ACC112 (cell line): ENCODE data around the gene IRF2BP2.

ENCODE experiments used
- H2AFZ ChIP-seq: fragments of 200-600 bp; sonication (generic); one replicate; pipeline ENCODE4 v1.6.0; 2017; ENCODE audit warnings: antibody characterized with exemption, low read length; ENCODE audit not compliant: unreplicated experiment
- H3K27ac ChIP-seq: fragments of 200-600 bp; sonication (generic); 2 replicates; pipeline ENCODE4 v1.5.1; 2014; ENCODE audit warnings: low read depth, mild to moderate bottlenecking, antibody characterized with exemption, low read length, moderate library complexity
- H3K27me3 ChIP-seq: fragments of 200-600 bp; sonication (generic); 2 replicates; pipeline ENCODE4 v1.6.1; 2014; ENCODE audit warnings: mild to moderate bottlenecking, antibody characterized with exemption, low read length, moderate library complexity, mixed read lengths; ENCODE audit not compliant: insufficient read depth
- H3K36me3 ChIP-seq: fragments of 200-600 bp; sonication (generic); 2 replicates; pipeline ENCODE4 v1.6.1; 2016; ENCODE audit warnings: mild to moderate bottlenecking, antibody characterized with exemption, low read length, moderate library complexity, mixed read lengths; ENCODE audit not compliant: insufficient read depth
- H3K4me1 ChIP-seq: fragments of 200-600 bp; sonication (generic); one replicate; pipeline ENCODE4 v1.6.1; 2016; ENCODE audit warnings: low read length, mixed read lengths; ENCODE audit not compliant: insufficient read depth, unreplicated experiment, control insufficient read depth
- H3K4me3 ChIP-seq: fragments of 200-600 bp; sonication (generic); 2 replicates; pipeline ENCODE4 v1.5.1; 2014; ENCODE audit warnings: mild to moderate bottlenecking, low read depth, low read length
- H3K79me2 ChIP-seq: fragments of 200-600 bp; sonication (generic); one replicate; pipeline ENCODE4 v1.6.0; 2016; ENCODE audit warnings: low read length; ENCODE audit not compliant: control insufficient read depth, unreplicated experiment, insufficient read depth

IRF2BP2 gene

DNA sequence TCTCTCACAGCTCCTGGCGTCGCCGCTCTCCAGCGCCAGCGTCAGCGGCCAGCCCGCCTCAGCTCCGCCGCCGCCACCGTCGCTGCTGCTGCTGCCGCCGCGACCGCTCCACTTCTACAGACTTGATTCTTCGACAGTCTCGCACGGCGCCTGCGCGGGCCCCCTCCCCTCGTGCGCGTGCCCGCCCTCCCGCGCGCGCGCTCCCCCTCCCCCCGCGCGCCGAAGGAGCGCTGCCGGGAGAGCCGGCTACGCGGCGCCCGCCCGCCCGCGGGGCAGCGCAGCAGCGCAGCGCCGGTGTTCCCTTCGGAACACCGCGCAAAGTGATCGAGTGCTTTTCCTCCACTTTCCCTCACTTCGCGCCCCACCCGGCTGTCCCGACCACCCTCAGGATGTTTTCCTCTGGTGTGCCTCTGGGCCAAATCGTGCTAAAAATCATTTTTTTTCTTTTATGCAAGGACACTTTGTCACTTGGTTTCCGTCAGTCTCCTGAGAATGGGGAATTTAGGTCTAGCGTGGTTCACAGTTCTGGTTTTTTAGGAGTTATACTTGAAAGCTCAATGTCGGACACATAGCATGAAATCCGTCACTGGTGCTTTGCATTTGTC lies at the start of gene IRF2BP2:
IRF2BP2 (minus strand) TSS at position 118 of the 605 bp plus-strand sequence. CDS start 684 bp downstream, outside the sequence.
- peaks cover 46% of the 10 kb centered on the region for H3K79me2 ChIP-seq
- peak within 1 kb of the TSS; percentile 98 for H3K27ac ChIP-seq
- H3K36me3 ChIP-seq, result peaks cover 28% of the 10 kb centered on the region
- peak within 1 kb of the TSS; percentile 96 for H3K4me3 ChIP-seq
- H2AFZ ChIP-seq, result no peak within 1 kb of the TSS
- H3K27me3 ChIP-seq, result no peaks in the 10 kb centered on the region
- peaks cover 37% of the 10 kb centered on the region for H3K4me1 ChIP-seq

DNA sequence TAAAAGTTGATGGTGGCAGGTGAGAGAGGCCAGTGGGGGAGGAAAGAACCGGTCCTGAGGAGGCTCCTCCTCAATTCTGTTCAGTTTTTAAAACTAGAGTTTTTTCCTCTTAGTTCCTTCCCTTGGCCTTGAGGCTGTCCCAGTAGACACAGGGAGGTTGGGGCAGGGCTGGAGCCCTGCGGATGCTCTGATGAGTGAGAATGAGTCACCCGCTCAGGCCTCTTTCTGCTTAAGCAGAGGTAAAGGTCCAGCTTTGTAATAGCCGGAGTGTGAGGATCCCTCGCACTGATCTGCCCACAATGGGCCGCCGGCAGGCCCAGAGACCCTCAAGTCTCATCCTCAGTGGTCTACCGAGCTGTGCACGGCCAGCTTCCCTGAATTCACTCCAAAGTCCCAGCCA lies 49.6 kb upstream of the IRF2BP2 start:
- Histone ChIP-seq H3K79me2 (no peaks in the 10 kb centered on the region), H3K4me1 (peaks cover 39% of the 10 kb centered on the region), H2AFZ (no peak overlapping the region), H3K27me3 (no peaks in the 10 kb centered on the region), H3K36me3 (no peaks in the 10 kb centered on the region), H3K27ac (peak overlapping the region; percentile 98), H3K4me3 (no peak overlapping the region)

GRCh38 chr1:234658138-234658537 lies 48.2 kb upstream of the IRF2BP2 start:
- H2AFZ ChIP-seq, result peak overlapping the region; percentile 0
- H3K4me3 ChIP-seq, result no peak overlapping the region
- no peaks in the 10 kb centered on the region for H3K36me3 ChIP-seq
- no peaks in the 10 kb centered on the region for H3K79me2 ChIP-seq
- H3K27me3 ChIP-seq, result no peaks in the 10 kb centered on the region
- H3K27ac ChIP-seq, result peak overlapping the region; percentile 98
- peaks cover 39% of the 10 kb centered on the region for H3K4me1 ChIP-seq

- peak overlapping the region; percentile 28 for H3K4me3 ChIP-seq
- peak overlapping the region; percentile 98 for H3K27ac ChIP-seq
- H3K27me3 ChIP-seq, result no peaks in the 10 kb centered on the region
- H3K36me3 ChIP-seq, result no peaks in the 10 kb centered on the region
- H2AFZ ChIP-seq, result peak overlapping the region; percentile 23
- H3K79me2 ChIP-seq, result no peaks in the 10 kb centered on the region
- H3K4me1 ChIP-seq, result peaks cover 39% of the 10 kb centered on the region
Measured at GRCh38 chr1:234656944-234657654, 47.1 kb upstream of the IRF2BP2 start.

GRCh38 chr1:234656070-234656895 lies 46.3 kb upstream of the IRF2BP2 start:
- Histone ChIP-seq H3K27ac (peak overlapping the region; percentile 98), H3K4me3 (peak overlapping the region; percentile 8; the same call in 1 of the 2 replicates), H3K4me1 (peaks cover 39% of the 10 kb centered on the region), H3K36me3 (no peaks in the 10 kb centered on the region), H3K79me2 (no peaks in the 10 kb centered on the region), H2AFZ (peak overlapping the region; percentile 23), H3K27me3 (no peaks in the 10 kb centered on the region)

DNA sequence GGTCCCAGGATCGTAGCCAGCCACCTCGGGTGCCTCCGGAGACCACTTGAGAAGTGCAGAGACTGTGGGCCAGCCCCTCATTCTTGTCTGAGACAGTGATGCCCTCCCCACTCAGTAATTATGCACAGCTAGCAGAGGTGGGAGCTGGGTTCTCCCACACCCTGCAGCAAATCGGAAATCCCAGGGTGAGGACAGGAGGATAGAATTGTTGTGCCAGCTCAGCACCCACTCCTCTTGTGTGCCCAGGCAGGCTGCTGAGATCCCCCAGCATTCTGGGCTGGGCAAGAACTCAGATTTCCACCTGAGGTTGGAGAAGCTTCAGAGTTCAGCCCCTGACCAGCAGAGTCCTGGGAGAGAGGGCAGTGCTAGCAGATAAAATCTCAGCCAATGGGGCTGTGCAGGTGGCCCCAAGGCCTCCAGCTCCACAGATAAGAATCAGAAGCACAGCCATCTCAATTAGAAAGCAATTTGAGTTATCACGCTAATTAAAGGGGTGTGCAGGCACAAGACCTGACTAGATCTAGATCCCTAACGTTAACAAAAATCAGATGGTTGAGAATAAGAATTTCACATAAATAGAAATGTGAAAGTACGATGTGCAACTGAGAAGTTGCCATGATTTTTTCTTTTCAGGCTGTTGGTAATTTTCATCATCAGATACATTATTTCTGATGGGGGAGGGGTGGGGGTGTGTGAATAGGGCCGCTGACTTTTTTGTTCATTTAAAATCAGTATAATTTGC lies 45.5 kb upstream of the IRF2BP2 start:
- H3K27ac ChIP-seq, result no peak overlapping the region
- no peaks in the 10 kb centered on the region for H3K36me3 ChIP-seq
- no peaks in the 10 kb centered on the region for H3K27me3 ChIP-seq
- H3K4me3 ChIP-seq, result no peak overlapping the region
- no peaks in the 10 kb centered on the region for H3K79me2 ChIP-seq
- no peak overlapping the region for H2AFZ ChIP-seq
- peaks cover 39% of the 10 kb centered on the region for H3K4me1 ChIP-seq

DNA sequence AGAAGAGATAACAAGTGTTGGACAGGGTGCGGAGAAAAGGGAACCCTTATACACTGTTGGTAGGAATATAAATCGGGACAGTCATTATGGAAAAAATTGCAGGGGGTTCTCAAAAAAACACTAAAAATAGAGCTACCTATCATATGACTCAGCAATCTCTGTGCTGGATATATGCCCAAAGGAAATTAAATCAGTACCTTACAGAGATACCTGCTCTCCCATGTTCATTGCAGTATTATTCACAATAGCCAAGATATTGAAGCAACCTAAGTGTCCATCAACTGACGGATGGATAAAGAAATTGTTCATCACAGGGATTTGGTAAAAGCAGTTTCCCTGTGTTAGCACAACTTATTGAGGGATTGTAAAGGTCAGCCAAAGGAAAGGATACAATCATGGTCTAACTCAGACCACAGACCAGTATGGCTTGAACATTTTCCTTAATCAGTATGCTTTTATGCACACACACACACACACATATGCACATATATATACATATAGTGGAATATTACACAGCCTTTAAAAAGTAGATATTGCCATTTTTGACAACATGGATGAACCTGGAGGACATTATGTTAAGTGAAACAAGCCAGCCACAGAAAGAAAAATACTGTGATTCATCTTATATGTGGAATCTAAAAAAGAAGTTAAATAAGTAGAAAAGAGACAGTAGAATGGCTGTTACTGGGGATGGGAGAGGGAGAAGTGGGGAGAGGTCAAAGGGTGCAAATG lies 44.2 kb upstream of the IRF2BP2 start:
- Histone ChIP-seq H3K27me3 (no peaks in the 10 kb centered on the region), H3K79me2 (no peaks in the 10 kb centered on the region), H3K36me3 (no peaks in the 10 kb centered on the region), H2AFZ (no peak overlapping the region), H3K4me1 (peaks cover 37% of the 10 kb centered on the region), H3K4me3 (no peak overlapping the region), H3K27ac (no peak overlapping the region)

- no peak overlapping the region for H2AFZ ChIP-seq
- H3K4me1 ChIP-seq, result peaks cover 12% of the 10 kb centered on the region
- peaks cover 5% of the 10 kb centered on the region; the same call in 1 of the 2 replicates for H3K36me3 ChIP-seq
- H3K27ac ChIP-seq, result 0 out of 2 replicates have a peak overlapping the region, but pooled peaks have one; percentile 15
- H3K27me3 ChIP-seq, result no peaks in the 10 kb centered on the region
- no peak overlapping the region for H3K4me3 ChIP-seq
- H3K79me2 ChIP-seq, result no peaks in the 10 kb centered on the region
Measured at GRCh38 chr1:234649432-234650081, 39.6 kb upstream of the IRF2BP2 start.

DNA sequence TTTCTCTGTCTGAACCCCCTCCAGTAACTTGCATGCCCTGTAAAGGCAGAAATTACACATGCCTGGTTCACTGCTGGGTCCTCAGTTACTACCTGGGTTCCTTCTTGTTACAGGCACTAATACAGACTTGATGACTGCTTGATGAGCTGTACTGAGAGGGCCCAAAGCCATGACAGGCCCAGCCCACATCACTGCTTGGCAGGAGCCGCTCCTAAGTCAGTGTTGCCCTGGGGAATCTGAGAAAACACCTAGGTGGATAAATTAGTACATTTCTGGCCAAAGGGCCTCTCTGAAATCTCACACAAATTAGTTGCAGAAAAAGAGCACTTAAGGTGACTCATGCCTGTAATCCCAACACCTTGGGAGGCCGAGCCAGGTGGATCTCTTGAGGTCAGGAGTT lies 37.8 kb upstream of the IRF2BP2 start:
- H3K36me3 ChIP-seq, result peaks cover 5% of the 10 kb centered on the region; the same call in 1 of the 2 replicates
- no peaks in the 10 kb centered on the region for H3K27me3 ChIP-seq
- H2AFZ ChIP-seq, result no peak overlapping the region
- no peak overlapping the region for H3K4me3 ChIP-seq
- peaks cover 12% of the 10 kb centered on the region for H3K4me1 ChIP-seq
- H3K79me2 ChIP-seq, result no peaks in the 10 kb centered on the region
- H3K27ac ChIP-seq, result no peak overlapping the region
